LNCaP clone FGC (cell line): ENCODE results near the gene HOXA9.

Experiments used
- DNase-seq: peaks from one replicate; pipeline ENCODE4 v3.0.0-alpha.2; 2011; ENCODE audit warnings: low read depth
- H3K4me3 ChIP-seq: 2 replicates; pipeline ENCODE4 v1.5.1; 2011; ENCODE audit warnings: mild to moderate bottlenecking, low read depth, low read length, control low read depth
- CTCF ChIP-seq: IDR thresholded peaks from 2 replicates; pipeline ENCODE4 v1.5.1; 2012; ENCODE audit warnings: mild to moderate bottlenecking; ENCODE audit not compliant: control insufficient read depth, insufficient read depth; ENCODE audit errors: extremely low read depth

HOXA9 gene

DNA sequence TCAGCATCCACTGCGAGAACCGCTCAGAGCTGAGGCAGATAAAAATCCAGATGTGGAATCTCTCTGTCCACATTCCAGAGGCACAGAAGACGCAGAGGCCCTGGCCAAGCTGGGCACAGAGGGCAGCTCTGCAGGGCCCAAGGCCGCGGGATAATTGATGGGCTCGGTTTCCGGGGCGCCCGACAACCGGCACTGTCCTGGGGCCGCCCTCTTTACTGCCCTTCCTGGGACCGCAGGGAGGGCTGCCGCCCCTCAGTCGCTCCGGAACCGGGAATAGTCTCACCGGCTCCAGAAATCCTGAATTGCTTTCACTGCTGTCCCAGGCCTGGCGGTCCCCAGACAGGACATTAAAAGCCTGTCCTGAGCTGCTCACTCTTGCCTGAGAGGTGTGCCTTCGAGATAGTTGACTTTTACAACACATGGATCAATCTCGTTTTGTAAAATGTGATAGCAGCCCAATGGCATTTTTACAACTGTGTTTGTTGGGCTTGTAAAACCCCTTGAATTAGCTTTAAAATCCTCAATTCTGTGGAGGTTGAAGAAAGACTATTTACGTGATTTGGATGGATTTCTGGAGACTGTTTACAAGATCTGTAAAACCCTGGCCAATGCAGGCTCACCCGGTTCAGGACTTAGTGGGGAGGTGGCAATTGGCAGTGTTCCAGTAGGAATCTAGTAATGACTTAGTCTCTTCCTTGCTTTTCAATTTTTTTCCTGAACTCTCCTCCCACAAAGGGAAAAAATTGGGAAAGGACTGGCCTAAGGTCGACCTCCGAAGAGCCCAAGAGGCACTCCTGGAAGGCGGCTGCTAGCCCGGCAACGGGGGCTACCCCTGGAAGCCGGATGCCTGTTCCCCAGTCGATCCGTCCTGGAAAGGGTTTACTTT, 16.3 kb downstream of the HOXA9 start:
- no peak for TF ChIP-seq CTCF
- no peak overlapping the region for H3K4me3 ChIP-seq
- DNase-seq: no peak

DNA sequence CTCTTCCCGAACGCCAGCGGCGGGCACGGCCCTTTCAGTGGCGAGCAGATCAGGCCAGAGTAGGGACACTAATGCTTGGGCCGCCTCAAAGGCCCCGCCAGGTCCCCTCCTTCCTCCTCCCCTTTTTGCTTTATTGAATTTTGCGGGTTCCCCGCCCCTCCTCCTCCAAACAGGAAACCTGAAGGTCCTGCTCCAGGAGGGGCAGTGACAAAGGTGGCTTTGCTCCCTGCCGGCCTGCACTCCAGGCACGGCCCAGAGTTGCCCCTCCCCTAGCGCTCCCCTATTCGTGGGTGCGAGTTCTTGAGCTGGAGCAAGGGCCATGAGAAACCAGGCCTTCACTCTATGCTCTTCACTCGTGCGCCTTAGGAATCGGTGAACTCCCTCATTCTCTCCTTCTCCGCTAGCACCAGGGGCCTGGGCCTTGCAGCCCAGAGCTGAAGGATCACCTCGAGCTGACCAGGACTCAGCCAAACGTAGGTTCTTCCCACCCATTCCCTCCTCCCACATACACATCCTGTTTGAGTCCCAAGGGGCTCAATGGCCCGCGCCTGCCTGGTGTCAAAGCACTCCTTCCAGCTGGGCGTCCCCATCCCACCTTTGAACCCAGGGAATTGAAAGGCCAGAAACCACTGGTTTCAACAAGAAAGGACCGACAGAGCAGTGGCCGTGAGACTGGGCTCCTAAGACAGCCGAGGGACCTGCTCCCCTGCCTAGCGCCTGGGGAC, 17.1 kb downstream of the HOXA9 start:
- TF ChIP-seq CTCF: no peak
- H3K4me3 ChIP-seq: no peak overlapping the region
- no peak for DNase-seq

DNA sequence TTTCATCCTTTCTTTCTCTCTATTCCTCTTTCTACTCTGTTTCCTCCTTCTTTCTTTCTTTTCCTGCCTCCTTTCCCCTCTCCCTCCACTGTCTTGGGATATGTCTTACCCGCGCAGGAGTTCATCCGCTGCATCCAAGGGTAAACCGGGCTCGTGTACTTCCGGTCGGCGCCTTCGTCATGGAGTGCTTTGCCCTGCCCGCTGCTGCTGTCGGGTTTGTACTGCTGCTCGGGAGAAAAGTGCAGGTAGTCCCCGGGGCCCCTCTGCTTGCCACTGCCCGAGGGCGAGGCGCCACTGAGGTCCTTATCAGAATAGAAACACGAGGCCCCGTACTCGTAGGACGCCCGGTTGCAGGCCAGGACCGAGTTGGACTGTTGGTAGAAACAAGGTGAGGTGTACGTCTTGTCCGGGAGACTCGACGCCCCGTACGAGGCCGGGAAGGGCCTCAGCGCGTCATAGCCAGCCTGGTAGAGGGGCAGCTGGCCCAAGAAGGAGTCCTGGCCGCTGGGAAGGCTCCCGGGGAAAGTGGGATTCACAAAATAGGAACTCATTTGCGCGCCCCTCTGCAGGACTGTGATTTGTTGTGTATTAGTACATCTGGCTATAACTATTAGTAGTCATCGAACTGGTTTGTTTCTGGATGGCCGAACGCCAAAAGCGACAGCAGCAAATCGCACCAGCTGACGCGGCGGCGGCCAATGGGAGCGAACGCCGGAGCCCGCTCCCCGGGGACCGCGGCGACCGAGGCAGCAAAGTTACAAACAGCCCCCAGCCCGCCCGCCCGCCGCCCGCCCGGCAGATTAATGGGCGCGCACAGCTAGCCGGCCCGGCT, 17.9 kb downstream of the HOXA9 start, which contains the start of gene HOXA6:
TSS of gene HOXA6 (minus strand) at position 576 of the 832 bp plus-strand sequence. CDS start at position 551, 25 bp downstream.
- no peak for TF ChIP-seq CTCF
- DNase-seq: no peak
- no peak within 1 kb of the TSS for H3K4me3 ChIP-seq

DNA sequence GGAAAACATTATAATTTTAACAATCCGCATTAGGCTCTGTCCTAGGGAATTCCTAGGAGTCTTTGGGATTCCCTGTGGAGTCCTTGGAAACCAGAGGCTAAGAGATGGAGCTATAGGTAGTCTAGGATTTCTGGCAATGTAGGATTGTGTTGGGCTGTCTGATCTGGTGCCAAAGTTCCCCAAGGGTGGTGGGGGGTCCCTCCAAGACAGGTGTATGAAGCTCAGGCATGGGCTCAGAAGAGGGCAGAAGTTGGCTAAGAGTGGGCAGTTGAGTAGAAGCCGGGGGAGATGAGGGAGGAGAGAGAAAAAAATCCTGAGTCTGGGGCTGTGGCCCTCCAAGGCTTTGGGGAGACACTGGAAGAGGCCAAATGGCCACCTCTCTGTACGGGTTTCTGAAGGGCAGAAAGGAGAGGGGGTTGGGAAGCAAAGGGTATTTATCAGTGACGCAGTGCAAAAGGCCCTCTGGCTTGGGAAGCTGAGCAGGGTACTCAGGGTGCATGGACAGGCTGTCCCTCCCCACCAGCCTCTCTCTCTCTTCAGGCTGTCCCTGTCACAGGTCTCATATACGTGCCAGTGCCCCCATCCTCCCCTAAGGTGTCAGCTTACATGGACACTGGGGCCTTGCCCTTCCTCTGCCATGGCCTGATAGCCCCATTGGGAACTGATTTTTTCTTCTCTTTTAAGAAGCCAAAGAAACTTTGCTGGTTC, 18.7 kb downstream of the HOXA9 start:
- no peak for TF ChIP-seq CTCF
- DNase-seq: no peak
- H3K4me3 ChIP-seq: no peak overlapping the region

GRCh38 chr7:27145914-27146412, 19.4 kb downstream of the HOXA9 start:
- TF ChIP-seq CTCF: no peak
- no peak overlapping the region for H3K4me3 ChIP-seq
- no peak for DNase-seq
